B cell (primary cell): ENCODE results near the gene PTPRN2. TPM values are rescaled to one million over a fixed set of nuclear protein-coding genes. Genes with fewer than 3 reads are reported as not detected.
"Not testable (repeated sequence)": the region's sequence is repeated elsewhere in the genome, so short reads cannot be mapped to it uniquely, and the experiment has no call there.

Experiments used
- ATAC-seq: fragments of 200-7000 bp; cut with Tn5 transposase; one replicate; pipeline ENCODE4 v1.10.0; 2021; ENCODE audit warnings: low read depth, mild to moderate bottlenecking, moderate number of reproducible peaks, moderate library complexity
- CTCF ChIA-PET: fragments of 350-600 bp; sonication (Branson Sonifier 250); formaldehyde crosslinking; loops from one replicate; lab custom pipeline; 2021; ENCODE audit warnings: antibody characterized with exemption, inconsistent platforms; lab: Charles Lee
- POLR2A ChIA-PET: fragments of 350-600 bp; sonication (Branson Sonifier 250); formaldehyde crosslinking; loops from one replicate; lab custom pipeline; 2021; ENCODE audit warnings: antibody characterized with exemption; lab: Charles Lee
- DNase-seq: peaks from one replicate; pipeline ENCODE4 v3.0.0; 2013
- H2AFZ ChIP-seq: 2 replicates; pipeline ENCODE4 v1.6.1; 2012; ENCODE audit warnings: mild to moderate bottlenecking, low read depth, low read length; ENCODE audit not compliant: insufficient read depth, poor library complexity, severe bottlenecking
- H3K27ac ChIP-seq, 2 donors: 1 replicate in 1 of 2; 2 replicates in 1 of 2; pipeline ENCODE4 v1.5.1; 2012 to 2013; ENCODE audit warnings: low read length in 2 of 2, mild to moderate bottlenecking in 2 of 2, moderate library complexity in 1 of 2
- H3K27me3 ChIP-seq, 4 experiments: fragments of 200-600 bp in 1 of 4; sonication (generic) in 1 of 4; replicated peaks in 1 of 4; 1 replicate in 2 of 4; 2 replicates in 2 of 4; pipeline versions ENCODE4 v1.6.1 to v1.7.0; 2013 to 2016; ENCODE audit warnings: low read length in 3 of 4, mild to moderate bottlenecking in 2 of 4, mixed read lengths in 1 of 4, moderate library complexity in 1 of 4; ENCODE audit not compliant: insufficient read depth in 4 of 4, control insufficient read depth in 3 of 4; ENCODE audit errors: control extremely low read depth in 1 of 4
- H3K36me3 ChIP-seq, 2 experiments: replicated peaks in 1 of 2; 1 replicate in 1 of 2; 2 replicates in 1 of 2; pipeline versions ENCODE4 v1.6.1 to v1.7.1; 2013; ENCODE audit warnings: low read length in 1 of 2; ENCODE audit not compliant: insufficient read depth in 2 of 2, control insufficient read depth in 1 of 2; ENCODE audit errors: control extremely low read depth in 1 of 2, extremely low read depth in 1 of 2
- H3K4me1 ChIP-seq, 2 donors: fragments of 200-600 bp in 1 of 2; sonication (generic) in 1 of 2; 1 replicate in 1 of 2; 2 replicates in 1 of 2; pipeline versions ENCODE4 v1.5.1 to v1.6.1; 2013 to 2017; ENCODE audit warnings: low read length in 2 of 2; ENCODE audit not compliant: control insufficient read depth in 2 of 2, insufficient read depth in 2 of 2
- H3K4me2 ChIP-seq: replicated peaks from 2 replicates; pipeline ENCODE3; 2012; ENCODE audit warnings: mild to moderate bottlenecking, low read depth, low read length; ENCODE audit not compliant: poor library complexity, severe bottlenecking
- H3K4me3 ChIP-seq, 5 experiments: fragments of 200-600 bp in 1 of 5; sonication (generic) in 1 of 5; 1 replicate in 3 of 5; 2 replicates in 2 of 5; pipeline versions ENCODE4 v1.5.1 to v1.7.0; 2011 to 2016; ENCODE audit warnings: low read length in 4 of 5, mild to moderate bottlenecking in 4 of 5, low read depth in 2 of 5, control low read depth in 1 of 5, moderate library complexity in 1 of 5; ENCODE audit not compliant: insufficient read depth in 1 of 5; ENCODE audit errors: control extremely low read depth in 1 of 5, extremely low read depth in 1 of 5
- H3K79me2 ChIP-seq: fragments of 200-600 bp; sonication (generic); one replicate; pipeline ENCODE4 v1.6.0; 2016; ENCODE audit warnings: low read length; ENCODE audit not compliant: control insufficient read depth, insufficient read depth
- H3K9ac ChIP-seq: fragments of 200-600 bp; sonication (generic); 2 replicates; pipeline ENCODE4 v1.6.1; 2017; ENCODE audit warnings: mild to moderate bottlenecking, low read length, moderate library complexity
- H3K9me3 ChIP-seq, 3 donors: one replicate each; pipeline versions ENCODE4 v1.6.1 to v1.7.1; 2013; ENCODE audit warnings: low read length in 2 of 3; ENCODE audit not compliant: control insufficient read depth in 2 of 3, insufficient read depth in 1 of 3; ENCODE audit errors: control extremely low read depth in 1 of 3
- H4K20me1 ChIP-seq: 2 replicates; pipeline ENCODE4 v1.6.0; 2012; ENCODE audit warnings: mild to moderate bottlenecking, low read length; ENCODE audit not compliant: insufficient read depth, control insufficient read depth, poor library complexity, severe bottlenecking
- H3K27ac Mint-ChIP-seq: one replicate; pipeline ENCODE4 v1.8.0; 2021; ENCODE audit warnings: mixed read lengths
- H3K27me3 Mint-ChIP-seq: one replicate; pipeline ENCODE4 v1.8.0; 2021; ENCODE audit warnings: mixed read lengths
- H3K4me1 Mint-ChIP-seq: one replicate; pipeline ENCODE4 v1.8.0; 2021; ENCODE audit warnings: mixed read lengths
- H3K4me3 Mint-ChIP-seq: one replicate; pipeline ENCODE4 v1.8.0; 2021; ENCODE audit warnings: mixed read lengths
- H3K9me3 Mint-ChIP-seq: one replicate; pipeline ENCODE4 v1.8.0; 2022; ENCODE audit warnings: mixed read lengths; ENCODE audit not compliant: insufficient read depth
- CTCF ChIP-seq: fragments of 200-600 bp; IDR thresholded peaks from one replicate; pipeline ENCODE4 v1.8.0; 2022; ENCODE audit warnings: antibody characterized with exemption, mild to moderate bottlenecking
- EZH2 ChIP-seq: IDR thresholded peaks from 2 replicates; pipeline ENCODE4 v1.6.1; 2012; ENCODE audit warnings: borderline replicate concordance, low read depth, mild to moderate bottlenecking, moderate library complexity, low read length; ENCODE audit not compliant: insufficient read depth, poor library complexity, severe bottlenecking
- WGBS: methylation state at CpG from one replicate; pipeline ENCODE4 v1.1.5; 2013; ENCODE audit warnings: missing lambda C conversion rate; ENCODE audit not compliant: insufficient coverage; 5-methylcytosine and 5-hydroxymethylcytosine counted together
- intact Hi-C: fragments of 100-400 bp; cut with micrococcal nuclease; formaldehyde crosslinking; loops from one replicate; pipeline ENCODE4 v1.10.0; 2022
- polyA plus RNA-seq: library from polyadenylated mRNA; depleted of rRNA; stranded (reverse); fragments of >200 nt; gene quantifications from 2 replicates; pipeline ENCODE4 v1.2.3, GENCODE V29; 2012
- total RNA-seq, 2 donors: library from RNA; stranded (reverse); fragments of 120-200 nt in 1 of 2; gene quantifications; 1 replicate in 1 of 2; 2 replicates in 1 of 2; pipeline versions ENCODE4 v1.2.3 to v1.2.4, GENCODE V29; 2013 to 2022

Gene PTPRN2
- total and polyA plus RNA-seq, 2 donors (not counting 1 experiment from before 2014, with no cell fraction given) = 2.0 to 5.0 TPM

GRCh38 chr7:157501581-157501980, 1086.0 kb downstream of the PTPRN2 start:
- H3K27ac Mint-ChIP-seq = no peak overlapping the region
- intact Hi-C loops = no loop called here
- H3K9ac ChIP-seq = no peak overlapping the region
- ChIA-PET CTCF (no interaction called here), POLR2A (no interaction called here)
- H3K4me1 Mint-ChIP-seq = peaks cover 6% of the 10 kb centered on the region
- H3K4me3 Mint-ChIP-seq = no peak overlapping the region
- H3K27me3 ChIP-seq = peaks cover 0 to 8% (median 0%) of the 10 kb centered on the region in 4 experiments
- DNase-seq (no peak), ATAC-seq (no peak)
- no peak overlapping the region for H2AFZ ChIP-seq
- H3K4me3 ChIP-seq = no peak overlapping the region
- H3K9me3 Mint-ChIP-seq = no peaks in the 10 kb centered on the region
- TF ChIP-seq EZH2 (no peak), CTCF (no peak)
- peaks cover 14% of the 10 kb centered on the region for H3K27me3 Mint-ChIP-seq
- 92% methylated on average over 18 of the region's 22 CpGs for WGBS
- H3K4me1 ChIP-seq = peaks cover 5 to 9% of the 10 kb centered on the region in 2 donors
- H3K4me2 ChIP-seq = no peak overlapping the region
- no peak overlapping the region for H3K27ac ChIP-seq
- no peaks in the 10 kb centered on the region for H3K36me3 ChIP-seq
- no peaks in the 10 kb centered on the region for H3K79me2 ChIP-seq
- H4K20me1 ChIP-seq = no peaks in the 10 kb centered on the region
- peaks cover 0 to 5% (median 0%) of the 10 kb centered on the region in 3 donors for H3K9me3 ChIP-seq

- DNase-seq, H3K27ac ChIP-seq, ATAC-seq, H2AFZ ChIP-seq, H3K4me3 ChIP-seq, POLR2A ChIA-PET, H3K4me2 ChIP-seq, H4K20me1 ChIP-seq, H3K27me3 ChIP-seq, H3K4me1 Mint-ChIP-seq, H3K27ac Mint-ChIP-seq, CTCF ChIA-PET, H3K36me3 ChIP-seq, H3K4me1 ChIP-seq, H3K4me3 Mint-ChIP-seq, H3K9ac ChIP-seq, H3K9me3 ChIP-seq, intact Hi-C loops, H3K27me3 Mint-ChIP-seq, H3K79me2 ChIP-seq, H3K9me3 Mint-ChIP-seq: not testable (repeated sequence)
- WGBS = 95% methylated on average over 26 of the region's 45 CpGs
Measured at GRCh38 chr7:157500989-157501540, 1086.6 kb downstream of the PTPRN2 start.
